ENCODE data around the gene MTMR4.
"Not testable (repeated sequence)": the region's sequence is repeated elsewhere in the genome, so short reads cannot be mapped to it uniquely, and the experiment has no call there.

MTMR4 gene

GRCh38 chr17:58513965-58514769 is at the start of gene MTMR4:
TSS of gene MTMR4 (minus strand) at chr17:58514638. CDS start at chr17:58514407, 231 bp downstream.
- peak; percentile 82 for DNase-seq

- DNase-seq = no peak
Measured at GRCh38 chr17:58560511-58560910, 46.1 kb upstream of the MTMR4 start.

GRCh38 chr17:58557981-58558380 is 43.5 kb upstream of the MTMR4 start:
- no peak for DNase-seq

GRCh38 chr17:58556833-58557250 is 42.4 kb upstream of the MTMR4 start:
- DNase-seq = no peak

GRCh38 chr17:58555109-58555508 is 40.7 kb upstream of the MTMR4 start:
- not testable (repeated sequence) for DNase-seq

- no peak for DNase-seq
Measured at GRCh38 chr17:58541249-58541648, 26.8 kb upstream of the MTMR4 start.

GRCh38 chr17:58539698-58540097 is 25.3 kb upstream of the MTMR4 start:
- DNase-seq = no peak

GRCh38 chr17:58538811-58539409 is 24.5 kb upstream of the MTMR4 start:
- no peak for DNase-seq

- DNase-seq = no peak
Measured at GRCh38 chr17:58537266-58537665, 22.8 kb upstream of the MTMR4 start.

GRCh38 chr17:58536542-58536941 is 22.1 kb upstream of the MTMR4 start:
- no peak for DNase-seq

- no peak for DNase-seq
Measured at GRCh38 chr17:58535431-58535830, 21.0 kb upstream of the MTMR4 start.

GRCh38 chr17:58534901-58535421 is 20.5 kb upstream of the MTMR4 start:
- no peak for DNase-seq

GRCh38 chr17:58534331-58534730 is 19.9 kb upstream of the MTMR4 start:
- no peak for DNase-seq

GRCh38 chr17:58533616-58534188 is 19.3 kb upstream of the MTMR4 start:
- no peak for DNase-seq

GRCh38 chr17:58532555-58532951 is 18.1 kb upstream of the MTMR4 start:
- no peak for DNase-seq

GRCh38 chr17:58531661-58532554 is 17.5 kb upstream of the MTMR4 start:
- peak; percentile 77 for DNase-seq

- DNase-seq = no peak
Measured at GRCh38 chr17:58531122-58531521, 16.7 kb upstream of the MTMR4 start.

GRCh38 chr17:58530655-58531054 is 16.2 kb upstream of the MTMR4 start:
- no peak for DNase-seq

GRCh38 chr17:58529275-58529674 is 14.8 kb upstream of the MTMR4 start:
- DNase-seq = no peak

GRCh38 chr17:58528443-58528842 is 14.0 kb upstream of the MTMR4 start:
- DNase-seq = no peak

- no peak for DNase-seq
Measured at GRCh38 chr17:58527949-58528348, 13.5 kb upstream of the MTMR4 start.

- no peak for DNase-seq
Measured at GRCh38 chr17:58527306-58527705, 12.9 kb upstream of the MTMR4 start.

GRCh38 chr17:58525239-58525638 is 10.8 kb upstream of the MTMR4 start:
- no peak for DNase-seq

Data from CD4-positive, alpha-beta T cell treated with Interleukin-6 for 4 hours (primary cell).